Raji (cell line): Measurements from ENCODE around the gene TTYH3.

Experiments used
- POLR2A ChIP-seq: IDR thresholded peaks from 2 replicates; pipeline ENCODE4 v1.6.1; 2011; ENCODE audit warnings: low read depth, low read length, control low read depth; ENCODE audit not compliant: insufficient read depth

TTYH3 gene

GRCh38 chr7:2691011-2691707, 59.4 kb downstream of the TTYH3 start:
- TF ChIP-seq POLR2A, result no peak

- TF ChIP-seq POLR2A, result no peak
Observed at GRCh38 chr7:2692543-2692942, 60.8 kb downstream of the TTYH3 start.

- TF ChIP-seq POLR2A, result no peak
Observed at GRCh38 chr7:2698581-2699288, 66.9 kb downstream of the TTYH3 start.

- TF ChIP-seq POLR2A, result no peak
Observed at GRCh38 chr7:2699289-2699620, 67.5 kb downstream of the TTYH3 start.

- TF ChIP-seq POLR2A, result no peak
Observed at GRCh38 chr7:2700141-2700850, 68.5 kb downstream of the TTYH3 start.

- no peak for TF ChIP-seq POLR2A
Observed at GRCh38 chr7:2701424-2701823, 69.6 kb downstream of the TTYH3 start.

GRCh38 chr7:2701832-2702593, 70.2 kb downstream of the TTYH3 start:
- TF ChIP-seq POLR2A, result no peak

- TF ChIP-seq POLR2A, result no peak
Observed at GRCh38 chr7:2702594-2702957, 70.8 kb downstream of the TTYH3 start.

- TF ChIP-seq POLR2A, result no peak
Observed at GRCh38 chr7:2705371-2706096, 73.7 kb downstream of the TTYH3 start.

GRCh38 chr7:2706685-2707126, 74.9 kb downstream of the TTYH3 start:
- no peak for TF ChIP-seq POLR2A

- TF ChIP-seq POLR2A, result no peak
Observed at GRCh38 chr7:2707481-2707880, 75.7 kb downstream of the TTYH3 start.

- TF ChIP-seq POLR2A, result no peak
Observed at GRCh38 chr7:2708041-2708440, 76.3 kb downstream of the TTYH3 start.

GRCh38 chr7:2708547-2709310, 76.9 kb downstream of the TTYH3 start:
- no peak for TF ChIP-seq POLR2A

- TF ChIP-seq POLR2A, result peak; percentile 64
Observed at GRCh38 chr7:2709553-2710285, 77.9 kb downstream of the TTYH3 start.

- peak; percentile 21; the same call in 1 of the 2 replicates for TF ChIP-seq POLR2A
Observed at GRCh38 chr7:2710286-2710655, 78.5 kb downstream of the TTYH3 start.
